HS-27A (cell line): ENCODE data around the gene FGF2.
"Not testable (repeated sequence)": the region's sequence is repeated elsewhere in the genome, so short reads cannot be mapped to it uniquely, and the experiment has no call there.

Experiments used
- DNase-seq: peaks from one replicate; pipeline ENCODE4 v3.0.0-alpha.2; 2012; ENCODE audit warnings: low read depth, missing footprints

The FGF2 gene

GRCh38 chr4:122847931-122848330 lies 21.3 kb downstream of the FGF2 start:
- no peak for DNase-seq

- DNase-seq = not testable (repeated sequence)
These were observed 23.2 kb downstream of the FGF2 start for GRCh38 chr4:122849789-122850188.

GRCh38 chr4:122851568-122851967 lies 24.9 kb downstream of the FGF2 start:
- DNase-seq = no peak

- no peak for DNase-seq
These were observed 28.1 kb downstream of the FGF2 start for GRCh38 chr4:122854447-122855352.

GRCh38 chr4:122855353-122855890 lies 28.8 kb downstream of the FGF2 start:
- DNase-seq = no peak

- no peak for DNase-seq
These were observed 30.5 kb downstream of the FGF2 start for GRCh38 chr4:122857160-122857559.

- DNase-seq = no peak
These were observed 32.1 kb downstream of the FGF2 start for GRCh38 chr4:122858705-122859104.

- DNase-seq = no peak
These were observed 34.7 kb downstream of the FGF2 start for GRCh38 chr4:122861172-122861943.

- no peak for DNase-seq
These were observed 37.0 kb downstream of the FGF2 start for GRCh38 chr4:122863639-122864038.

GRCh38 chr4:122865425-122865824 lies 38.8 kb downstream of the FGF2 start:
- DNase-seq = no peak

- DNase-seq = not testable (repeated sequence)
These were observed 41.6 kb downstream of the FGF2 start for GRCh38 chr4:122868235-122868634.

GRCh38 chr4:122873146-122873545 lies 46.5 kb downstream of the FGF2 start:
- DNase-seq = no peak

GRCh38 chr4:122873821-122874593 lies 47.4 kb downstream of the FGF2 start:
- peak; percentile 63 for DNase-seq

- DNase-seq = no peak
These were observed 49.3 kb downstream of the FGF2 start for GRCh38 chr4:122875949-122876348.

- DNase-seq = no peak
These were observed 49.8 kb downstream of the FGF2 start for GRCh38 chr4:122876456-122876855.

GRCh38 chr4:122879001-122879400 lies 52.4 kb downstream of the FGF2 start:
- no peak for DNase-seq

GRCh38 chr4:122882857-122883735 lies 56.5 kb downstream of the FGF2 start:
- no peak for DNase-seq

- no peak for DNase-seq
These were observed 57.9 kb downstream of the FGF2 start for GRCh38 chr4:122884499-122884898.

GRCh38 chr4:122889726-122890125 lies 63.1 kb downstream of the FGF2 start:
- no peak for DNase-seq

GRCh38 chr4:122890147-122890795 lies 63.6 kb downstream of the FGF2 start:
- DNase-seq = no peak
